Measurements from ENCODE around the gene SGCA.

Gene SGCA

DNA sequence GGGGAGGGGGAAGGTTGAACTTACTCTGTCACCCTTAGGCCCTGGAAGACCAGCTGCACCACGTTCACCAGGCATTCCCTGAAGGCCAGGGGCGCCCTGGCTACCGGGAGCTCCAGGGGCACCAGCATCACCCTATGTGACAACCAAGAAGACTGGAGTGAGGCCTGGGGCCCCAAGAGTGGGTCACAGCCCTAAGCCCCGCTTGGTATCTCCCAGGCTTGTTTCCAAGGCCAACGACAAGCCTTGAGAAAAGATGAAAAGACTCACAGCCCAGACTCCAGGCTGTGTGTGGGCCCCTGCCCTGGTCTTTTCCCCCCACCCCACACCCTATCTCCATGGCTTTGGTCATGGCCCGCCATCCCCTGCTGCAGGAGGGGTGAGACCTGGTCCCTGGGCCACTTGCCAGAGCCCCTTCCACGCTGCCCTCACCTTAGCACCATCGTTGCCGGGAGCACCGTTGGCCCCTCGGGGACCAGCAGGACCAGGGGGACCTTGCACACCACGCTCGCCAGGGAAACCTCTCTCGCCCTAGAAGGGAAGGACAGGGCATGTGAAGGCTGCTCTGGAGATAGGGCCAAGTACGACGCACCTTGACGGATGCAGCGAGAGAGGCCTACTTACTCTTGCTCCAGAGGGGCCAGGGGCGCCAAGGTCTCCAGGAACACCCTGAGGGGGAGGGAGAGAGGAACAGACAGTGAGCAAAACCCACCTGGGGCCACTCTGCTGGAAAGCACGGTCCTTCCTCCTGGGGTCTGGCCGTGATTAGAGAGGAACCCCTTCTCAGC, 25.7 kb downstream of the SGCA start:
- no peak for ATAC-seq (replicated peaks)
- Mint-ChIP-seq H3K36me3 (peaks cover 0 to 1% of the 10 kb centered on the region in 2 donors), H3K9me3 (no peaks in the 10 kb centered on the region), H3K4me3 (no peak overlapping the region), H3K27ac (no peak overlapping the region), H3K4me1 (peaks cover 35 to 52% of the 10 kb centered on the region in 2 donors), H3K27me3 (no peaks in the 10 kb centered on the region)
- no peak for DNase-seq

DNA sequence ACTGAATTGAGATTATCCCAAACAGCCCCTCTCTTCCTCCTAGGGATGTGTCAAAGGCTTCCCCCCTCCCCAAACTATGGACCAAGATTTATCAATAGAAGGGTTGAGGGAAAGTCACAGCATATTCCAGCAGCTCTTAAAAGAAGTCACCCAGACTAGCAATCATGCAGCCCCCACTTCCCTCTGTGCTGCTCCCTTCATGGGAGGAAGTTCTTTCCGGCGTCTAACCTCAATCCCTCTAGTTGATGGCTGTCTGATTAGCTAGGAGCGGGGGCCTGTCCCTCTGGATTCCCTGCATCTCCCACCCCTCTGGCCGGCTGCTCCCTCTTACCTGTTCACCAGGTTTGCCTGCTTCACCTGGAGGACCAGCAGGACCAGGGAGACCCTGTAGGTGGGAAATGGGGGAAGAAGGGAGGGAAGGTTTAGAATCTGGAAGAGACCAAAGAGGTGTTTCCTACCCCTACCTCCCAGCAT, 26.4 kb downstream of the SGCA start:
- H3K27me3 Mint-ChIP-seq, result no peaks in the 10 kb centered on the region
- peaks cover 0 to 1% of the 10 kb centered on the region in 2 donors for H3K36me3 Mint-ChIP-seq
- no peak overlapping the region for H3K4me3 Mint-ChIP-seq
- ATAC-seq (replicated peaks) (no peak), DNase-seq (no peak)
- no peak overlapping the region for H3K27ac Mint-ChIP-seq
- H3K9me3 Mint-ChIP-seq, result no peaks in the 10 kb centered on the region
- H3K4me1 Mint-ChIP-seq, result peaks cover 36 to 52% of the 10 kb centered on the region in 2 donors

DNA sequence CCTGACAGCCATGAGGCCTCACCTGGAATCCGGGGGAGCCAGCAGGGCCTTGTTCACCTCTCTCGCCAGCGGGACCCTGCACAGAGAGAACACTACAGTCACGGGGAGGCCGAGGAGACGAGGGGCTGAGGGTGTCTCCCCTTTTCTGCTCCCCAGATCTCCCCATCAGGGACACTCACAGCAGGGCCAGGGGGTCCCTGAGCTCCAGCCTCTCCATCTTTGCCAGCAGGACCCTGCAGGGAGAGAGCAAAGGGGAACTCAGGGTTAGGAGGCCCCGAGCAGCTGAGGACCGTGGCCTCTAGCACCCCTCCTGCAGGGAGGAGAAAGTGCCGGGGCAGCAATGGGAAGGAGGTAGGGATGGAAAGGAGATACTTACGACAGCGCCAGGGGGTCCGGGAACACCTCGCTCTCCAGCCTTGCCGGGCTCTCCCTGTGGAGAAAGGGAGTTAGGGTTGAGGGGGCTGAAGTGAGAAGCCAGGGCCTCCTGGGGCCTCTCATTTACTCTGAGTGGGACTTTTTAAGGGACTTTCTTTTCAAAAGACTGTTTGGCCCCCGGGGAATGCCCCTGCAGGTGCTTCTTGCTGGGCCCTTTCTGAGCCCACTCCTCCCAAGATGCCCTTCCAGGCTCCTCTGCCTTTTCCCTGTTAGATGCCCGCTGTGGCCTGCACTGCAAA, 26.9 kb downstream of the SGCA start:
- ATAC-seq (replicated peaks), result peak; percentile 80 to 83
- H3K4me3 Mint-ChIP-seq, result peak overlapping the region; percentile 31 to 37
- H3K36me3 Mint-ChIP-seq, result peaks cover 0 to 1% of the 10 kb centered on the region in 2 donors
- peaks cover 36 to 52% of the 10 kb centered on the region in 2 donors for H3K4me1 Mint-ChIP-seq
- DNase-seq, result peak; percentile 39
- H3K27me3 Mint-ChIP-seq, result peaks cover 0 to 5% of the 10 kb centered on the region in 2 donors
- peak overlapping the region; percentile 20 for H3K27ac Mint-ChIP-seq
- H3K9me3 Mint-ChIP-seq, result no peaks in the 10 kb centered on the region

DNA sequence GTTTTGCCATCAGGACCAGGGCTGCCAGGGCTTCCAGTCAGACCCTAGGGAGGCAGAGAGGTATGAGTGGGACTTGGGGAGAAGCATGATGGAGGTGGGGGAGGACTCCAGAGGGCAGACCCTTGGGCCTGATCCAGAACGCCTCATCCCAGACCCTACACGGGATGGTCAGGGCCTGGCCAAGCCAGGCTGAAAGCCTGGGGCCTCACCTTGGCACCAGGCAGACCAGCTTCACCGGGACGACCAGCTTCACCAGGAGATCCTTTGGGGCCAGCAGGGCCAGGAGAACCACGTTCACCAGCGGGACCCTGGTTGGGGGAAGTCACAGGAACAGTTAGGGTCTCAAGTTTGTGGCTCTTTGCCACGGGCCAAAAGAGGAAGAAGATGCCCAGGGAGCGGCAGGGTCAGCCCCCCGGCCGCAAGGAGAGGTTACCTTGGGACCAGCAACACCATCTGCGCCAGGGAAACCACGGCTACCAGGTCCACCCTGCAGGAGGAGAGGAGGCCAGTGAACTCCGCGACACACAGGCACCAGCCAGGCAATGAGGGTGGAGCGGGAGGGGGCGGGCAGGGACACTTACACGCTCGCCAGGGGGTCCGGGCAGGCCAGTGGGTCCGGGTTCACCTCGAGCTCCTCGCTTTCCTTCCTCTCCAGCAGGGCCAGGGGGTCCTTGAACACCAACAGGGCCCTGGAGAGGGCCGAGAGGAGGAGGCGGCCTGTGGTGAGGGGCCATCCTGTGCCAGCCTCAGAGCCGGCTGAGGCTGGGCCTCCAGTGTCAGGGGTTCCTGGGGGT, 28.5 kb downstream of the SGCA start:
- peaks cover 39 to 59% of the 10 kb centered on the region in 2 donors for H3K4me1 Mint-ChIP-seq
- no peak overlapping the region for H3K4me3 Mint-ChIP-seq
- H3K36me3 Mint-ChIP-seq, result peaks cover 0 to 1% of the 10 kb centered on the region in 2 donors
- ATAC-seq (replicated peaks) (no peak), DNase-seq (no peak)
- no peak overlapping the region for H3K27ac Mint-ChIP-seq
- no peaks in the 10 kb centered on the region for H3K9me3 Mint-ChIP-seq
- peaks cover 6 to 13% of the 10 kb centered on the region in 2 donors for H3K27me3 Mint-ChIP-seq

DNA sequence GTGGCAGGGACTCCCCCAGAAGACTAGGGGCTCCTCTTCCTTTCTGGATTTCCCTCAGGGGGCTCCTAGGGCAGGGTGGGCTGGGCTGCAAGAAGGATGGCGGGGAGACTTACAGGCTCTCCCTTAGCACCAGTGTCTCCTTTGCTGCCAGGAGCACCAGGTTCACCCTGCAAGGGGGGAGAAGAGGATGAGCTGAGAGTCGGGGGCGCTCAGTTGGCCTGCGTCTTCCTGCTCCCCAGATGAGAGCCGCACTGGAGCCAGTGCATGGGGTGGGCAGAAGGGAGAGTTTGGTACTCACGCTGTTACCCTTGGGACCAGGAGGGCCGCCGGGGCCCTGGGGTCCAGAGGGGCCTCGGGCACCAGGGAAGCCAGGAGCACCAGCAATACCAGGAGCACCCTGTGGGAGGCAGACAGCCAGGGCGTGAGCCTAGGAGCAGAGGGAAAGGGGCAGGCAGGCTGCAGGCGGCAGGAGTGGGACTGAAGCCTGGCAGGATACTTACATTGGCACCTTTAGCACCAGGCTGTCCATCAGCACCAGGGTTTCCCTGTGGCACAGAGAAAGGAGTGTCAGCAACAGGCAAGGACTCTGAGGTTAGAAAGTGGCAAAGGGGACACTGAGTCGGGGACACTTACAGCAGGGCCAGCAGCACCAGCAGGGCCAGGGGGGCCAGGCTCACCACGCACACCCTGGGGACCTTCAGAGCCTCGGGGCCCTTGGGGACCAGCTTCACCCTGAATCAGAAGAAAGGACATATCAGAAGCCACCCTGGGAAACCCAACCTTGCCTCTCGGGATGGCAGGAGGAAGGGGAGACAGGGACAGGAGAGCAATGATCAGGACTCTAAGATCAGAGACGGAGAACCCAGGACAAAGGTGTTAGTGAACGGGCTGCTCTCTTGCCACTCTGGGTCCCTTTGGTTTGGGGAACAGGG, 29.4 kb downstream of the SGCA start:
- Mint-ChIP-seq H3K27ac (peak overlapping the region; percentile 52), H3K4me3 (no peak overlapping the region), H3K4me1 (peaks cover 43 to 58% of the 10 kb centered on the region in 2 donors), H3K9me3 (no peaks in the 10 kb centered on the region), H3K27me3 (peaks cover 6 to 13% of the 10 kb centered on the region in 2 donors), H3K36me3 (peaks cover 0 to 1% of the 10 kb centered on the region in 2 donors)
- ATAC-seq (replicated peaks), result no peak
- DNase-seq, result no peak

DNA sequence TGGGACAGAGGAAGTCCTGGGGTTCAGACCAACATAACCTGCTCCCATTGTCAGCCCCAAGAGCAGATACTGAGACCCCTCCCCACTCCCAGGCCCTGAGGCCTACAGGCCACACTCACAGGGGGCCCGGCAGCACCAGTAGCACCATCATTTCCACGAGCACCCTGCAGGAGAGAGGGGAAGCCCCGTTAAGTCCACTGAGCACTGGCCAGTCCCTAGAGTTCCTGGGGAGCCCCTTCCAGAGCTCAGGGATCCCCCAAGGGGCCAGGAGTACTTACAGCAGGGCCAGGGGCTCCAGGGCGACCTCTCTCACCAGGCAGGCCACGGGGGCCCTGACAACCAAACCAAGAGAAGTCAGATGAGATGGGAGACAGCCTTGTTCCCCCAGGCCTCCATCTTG, 30.2 kb downstream of the SGCA start:
- Mint-ChIP-seq H3K4me1 (peaks cover 45 to 61% of the 10 kb centered on the region in 2 donors), H3K27ac (no peak overlapping the region), H3K4me3 (no peak overlapping the region), H3K27me3 (peaks cover 12 to 17% of the 10 kb centered on the region in 2 donors), H3K9me3 (no peaks in the 10 kb centered on the region), H3K36me3 (peaks cover 0 to 1% of the 10 kb centered on the region in 2 donors)
- DNase-seq (no peak), ATAC-seq (replicated peaks) (no peak)

DNA sequence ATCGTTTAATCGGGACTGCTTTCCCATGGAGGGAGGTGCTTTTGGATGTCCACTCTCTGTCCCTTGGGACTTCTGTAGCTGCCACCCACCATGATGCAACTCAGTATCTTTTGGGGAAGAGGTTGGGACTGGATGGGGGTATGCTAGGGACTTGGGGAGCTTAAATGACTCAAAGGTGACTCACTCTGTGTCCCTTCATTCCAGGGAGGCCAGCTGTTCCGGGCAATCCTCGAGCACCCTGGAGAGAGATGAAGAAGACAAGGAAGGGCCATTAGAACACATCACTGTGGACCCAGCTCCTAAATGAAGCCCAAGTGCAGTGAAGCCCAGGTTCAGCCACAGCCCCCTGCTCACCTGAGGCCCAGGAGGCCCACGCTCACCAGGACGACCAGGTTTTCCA, 31.0 kb downstream of the SGCA start:
- peaks cover 48 to 65% of the 10 kb centered on the region in 2 donors for H3K4me1 Mint-ChIP-seq
- ATAC-seq (replicated peaks) (no peak), DNase-seq (no peak)
- no peak overlapping the region for H3K4me3 Mint-ChIP-seq
- peak overlapping the region; percentile 25 for H3K27ac Mint-ChIP-seq
- H3K27me3 Mint-ChIP-seq, result peaks cover 20 to 25% of the 10 kb centered on the region in 2 donors
- no peaks in the 10 kb centered on the region for H3K9me3 Mint-ChIP-seq
- peaks cover 0 to 1% of the 10 kb centered on the region in 2 donors for H3K36me3 Mint-ChIP-seq

DNA sequence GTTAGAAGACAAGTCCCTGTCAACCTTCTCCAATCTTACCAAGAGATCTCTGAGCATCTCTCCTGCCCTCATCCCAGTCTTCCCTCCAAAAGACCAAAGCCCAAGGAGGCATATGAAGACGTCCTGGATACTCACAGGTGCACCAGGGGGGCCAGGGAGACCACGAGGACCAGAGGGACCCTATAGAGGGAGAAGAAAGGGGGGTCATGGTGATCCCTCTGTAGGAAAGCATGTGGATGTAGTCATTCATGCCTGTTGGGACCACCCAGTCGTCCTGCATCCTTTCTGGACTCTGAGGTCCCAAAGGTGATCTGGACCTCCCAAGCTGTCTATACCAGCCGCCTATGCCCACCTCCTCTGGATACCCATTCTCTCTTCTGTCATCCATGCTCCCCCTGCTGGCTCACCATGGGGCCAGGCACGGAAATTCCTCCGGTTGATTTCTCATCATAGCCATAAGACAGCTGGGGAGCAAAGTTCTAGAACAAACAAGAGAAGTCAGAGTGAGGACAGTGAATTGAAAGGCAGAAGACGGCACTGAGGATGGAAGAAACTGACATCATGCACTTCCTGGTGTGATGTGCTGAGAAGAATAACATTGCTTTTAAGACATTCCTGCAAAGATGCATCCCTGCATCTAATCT, 32.3 kb downstream of the SGCA start:
- peaks cover 33 to 38% of the 10 kb centered on the region in 2 donors for H3K27me3 Mint-ChIP-seq
- peak; percentile 56 for DNase-seq
- no peaks in the 10 kb centered on the region for H3K9me3 Mint-ChIP-seq
- H3K4me3 Mint-ChIP-seq, result no peak overlapping the region
- peak; percentile 50 for ATAC-seq (replicated peaks)
- H3K4me1 Mint-ChIP-seq, result peaks cover 38 to 54% of the 10 kb centered on the region in 2 donors
- peaks cover 0 to 1% of the 10 kb centered on the region in 2 donors for H3K36me3 Mint-ChIP-seq
- H3K27ac Mint-ChIP-seq, result no peak overlapping the region

DNA sequence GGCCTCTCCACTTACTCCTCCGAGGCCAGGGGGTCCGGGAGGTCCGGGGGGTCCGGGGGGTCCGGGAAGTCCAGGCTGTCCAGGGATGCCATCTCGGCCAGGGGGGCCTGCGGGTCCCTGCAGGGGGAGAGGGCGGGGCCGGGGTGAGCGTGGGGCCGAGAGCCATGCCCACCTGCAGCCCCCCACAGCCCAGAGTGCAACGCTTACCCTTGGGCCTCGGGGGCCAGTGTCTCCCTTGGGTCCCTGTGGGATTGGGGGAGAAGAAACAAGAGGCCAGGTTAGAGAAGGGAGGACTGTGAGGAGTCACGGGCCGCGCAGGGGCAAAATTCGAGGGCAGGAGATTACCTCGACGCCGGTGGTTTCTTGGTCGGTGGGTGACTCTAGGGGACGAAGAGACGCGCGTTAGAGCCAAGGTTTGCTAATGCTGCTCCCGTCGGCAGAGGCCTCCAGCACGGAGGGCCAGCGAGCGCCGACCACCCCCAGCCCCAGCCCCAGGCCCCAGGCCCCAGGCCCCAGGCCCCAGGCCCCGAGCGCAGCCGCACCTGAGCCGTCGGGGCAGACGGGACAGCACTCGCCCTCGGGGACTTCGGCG, 33.5 kb downstream of the SGCA start:
- no peak for ATAC-seq (replicated peaks)
- Mint-ChIP-seq H3K4me1 (peaks cover 30 to 47% of the 10 kb centered on the region in 2 donors), H3K4me3 (no peak overlapping the region), H3K27me3 (peaks cover 39 to 40% of the 10 kb centered on the region in 2 donors), H3K9me3 (no peaks in the 10 kb centered on the region), H3K36me3 (peaks cover 0 to 1% of the 10 kb centered on the region in 2 donors), H3K27ac (no peak overlapping the region)
- DNase-seq, result no peak

DNA sequence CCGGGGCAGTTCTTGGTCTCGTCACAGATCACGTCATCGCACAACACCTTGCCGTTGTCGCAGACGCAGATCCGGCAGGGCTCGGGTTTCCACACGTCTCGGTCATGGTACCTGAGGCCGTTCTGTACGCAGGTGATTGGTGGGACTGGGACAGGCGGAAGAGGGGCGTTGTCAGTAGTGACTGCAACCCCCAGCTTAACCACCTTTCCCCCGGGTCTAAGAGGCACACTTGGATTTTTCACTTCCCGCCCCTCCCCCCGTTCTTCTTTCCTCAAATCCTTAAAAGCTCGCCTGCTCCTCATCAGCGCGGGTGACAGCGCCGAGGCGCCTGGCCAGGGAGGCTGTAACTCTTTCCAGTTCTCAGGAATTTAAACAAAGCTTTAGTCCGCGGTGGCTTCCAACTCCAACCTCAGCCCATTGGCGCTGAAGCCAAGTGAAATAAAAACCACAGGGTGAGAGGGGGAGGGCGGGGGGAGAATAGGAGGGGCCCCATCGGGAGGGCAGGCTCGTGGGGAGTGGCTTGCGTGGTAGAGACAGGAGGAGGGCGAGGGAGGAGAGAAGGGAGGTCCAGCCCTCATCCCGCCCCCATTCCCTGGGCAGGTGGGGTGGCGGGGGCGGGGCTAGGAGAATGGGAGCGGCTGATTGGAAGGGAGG, 34.1 kb downstream of the SGCA start:
- ATAC-seq (replicated peaks), result peak; percentile 63 to 70
- H3K27me3 Mint-ChIP-seq, result peaks cover 45% of the 10 kb centered on the region in 2 donors
- no peak overlapping the region for H3K27ac Mint-ChIP-seq
- H3K4me1 Mint-ChIP-seq, result peaks cover 30 to 47% of the 10 kb centered on the region in 2 donors
- H3K4me3 Mint-ChIP-seq, result peak overlapping the region; percentile 71 to 82
- DNase-seq, result peak; percentile 30
- no peaks in the 10 kb centered on the region for H3K9me3 Mint-ChIP-seq
- peaks cover 0 to 1% of the 10 kb centered on the region in 2 donors for H3K36me3 Mint-ChIP-seq

DNA sequence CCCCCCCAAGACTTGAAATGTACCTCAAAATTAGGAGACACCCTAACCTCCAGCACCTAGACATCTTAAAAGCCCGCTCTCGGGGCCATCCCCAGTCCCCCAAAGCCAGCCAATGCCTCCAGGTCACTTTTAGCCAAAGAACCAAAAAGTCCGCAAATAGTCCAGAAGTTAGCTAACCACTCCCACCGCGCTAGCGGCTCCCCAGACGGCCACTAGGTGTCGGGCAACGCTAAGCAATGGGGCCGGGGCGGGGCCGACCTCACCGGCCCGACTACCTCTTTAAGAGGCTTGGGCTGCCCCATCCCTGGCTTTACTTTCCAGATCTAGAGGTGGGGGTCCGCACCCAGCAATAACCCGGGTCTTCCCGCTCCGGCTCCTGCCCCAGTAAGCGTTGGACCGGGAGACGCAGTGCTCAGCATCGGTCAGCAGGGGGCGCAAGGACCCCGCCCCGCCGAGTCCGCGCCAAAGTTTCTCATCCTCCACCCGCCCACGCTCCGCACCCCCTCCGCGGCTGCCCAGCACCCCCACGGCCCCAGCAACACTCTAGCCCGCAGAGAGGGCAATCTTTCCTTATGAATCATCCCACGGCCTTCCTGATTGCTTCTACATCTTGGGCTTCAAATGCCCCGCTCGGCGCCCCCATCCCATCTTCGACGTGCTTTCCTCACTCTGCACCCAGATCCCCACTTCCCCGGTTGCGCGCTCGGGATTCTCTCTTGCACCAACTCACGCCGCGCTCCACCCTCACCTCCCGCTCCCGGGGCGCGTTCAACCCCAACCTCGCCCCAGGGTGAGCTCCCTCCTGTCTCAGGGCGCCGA, 34.9 kb downstream of the SGCA start:
- peak; percentile 73 for DNase-seq
- H3K9me3 Mint-ChIP-seq, result no peaks in the 10 kb centered on the region
- ATAC-seq (replicated peaks), result peak; percentile 86 to 88
- peaks cover 28 to 41% of the 10 kb centered on the region in 2 donors for H3K4me1 Mint-ChIP-seq
- H3K27me3 Mint-ChIP-seq, result peaks cover 52 to 53% of the 10 kb centered on the region in 2 donors
- peak overlapping the region; percentile 71 to 82 for H3K4me3 Mint-ChIP-seq
- H3K27ac Mint-ChIP-seq, result peak overlapping the region; percentile 63
- H3K36me3 Mint-ChIP-seq, result peaks cover 0 to 1% of the 10 kb centered on the region in 2 donors
